HG02678 (cell line): ENCODE measurements around the gene RGS6.
A peak's percentile ranks its signal among the peaks of the same experiment; 100 is the strongest.

Experiments
- ATAC-seq: cut with Tn5 transposase; IDR thresholded peaks from one replicate; pipeline ENCODE4 v1.9.1; 2021; ENCODE audit warnings: mild to moderate bottlenecking, moderate library complexity; ENCODE audit not compliant: unreplicated experiment

Gene RGS6

GRCh38 chr14:72565917-72566316, 633.7 kb downstream of the RGS6 start:
- no peak for ATAC-seq

- no peak for ATAC-seq
These were observed 635.0 kb downstream of the RGS6 start for GRCh38 chr14:72567226-72567625.

DNA sequence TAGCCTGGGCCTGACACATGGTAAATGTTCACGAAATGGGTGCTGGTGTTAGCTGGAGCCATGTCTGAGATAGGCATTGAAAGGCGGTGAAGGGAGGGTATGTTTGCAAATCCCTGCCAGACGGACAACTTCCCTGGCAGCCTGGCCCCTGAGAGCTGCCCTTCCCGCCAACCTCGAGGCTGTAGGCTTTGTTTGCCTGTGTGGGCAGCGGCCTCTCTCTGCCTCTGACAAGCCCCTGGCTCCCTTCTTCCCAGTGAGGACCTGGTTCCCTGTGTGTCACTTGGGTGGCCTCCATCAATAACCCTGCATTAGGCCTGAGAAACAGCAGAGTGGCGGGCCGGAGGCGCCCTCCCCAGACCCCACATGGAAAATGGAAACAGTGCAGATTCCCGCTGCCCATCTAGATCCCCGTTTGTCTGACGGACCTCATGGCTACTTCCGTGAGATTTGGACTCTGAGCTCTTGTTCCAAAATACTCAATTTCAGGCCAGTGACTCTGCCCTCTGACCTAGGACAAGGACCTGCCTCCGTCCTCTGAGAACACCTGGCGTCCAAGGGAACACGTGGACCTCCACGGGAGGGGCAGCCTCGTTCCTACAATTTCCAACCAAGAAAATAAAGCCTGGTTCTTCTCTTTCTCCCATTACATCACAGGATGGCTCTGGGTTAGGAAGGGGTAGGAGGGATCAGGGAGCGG, 636.2 kb downstream of the RGS6 start:
- ATAC-seq, result no peak

DNA sequence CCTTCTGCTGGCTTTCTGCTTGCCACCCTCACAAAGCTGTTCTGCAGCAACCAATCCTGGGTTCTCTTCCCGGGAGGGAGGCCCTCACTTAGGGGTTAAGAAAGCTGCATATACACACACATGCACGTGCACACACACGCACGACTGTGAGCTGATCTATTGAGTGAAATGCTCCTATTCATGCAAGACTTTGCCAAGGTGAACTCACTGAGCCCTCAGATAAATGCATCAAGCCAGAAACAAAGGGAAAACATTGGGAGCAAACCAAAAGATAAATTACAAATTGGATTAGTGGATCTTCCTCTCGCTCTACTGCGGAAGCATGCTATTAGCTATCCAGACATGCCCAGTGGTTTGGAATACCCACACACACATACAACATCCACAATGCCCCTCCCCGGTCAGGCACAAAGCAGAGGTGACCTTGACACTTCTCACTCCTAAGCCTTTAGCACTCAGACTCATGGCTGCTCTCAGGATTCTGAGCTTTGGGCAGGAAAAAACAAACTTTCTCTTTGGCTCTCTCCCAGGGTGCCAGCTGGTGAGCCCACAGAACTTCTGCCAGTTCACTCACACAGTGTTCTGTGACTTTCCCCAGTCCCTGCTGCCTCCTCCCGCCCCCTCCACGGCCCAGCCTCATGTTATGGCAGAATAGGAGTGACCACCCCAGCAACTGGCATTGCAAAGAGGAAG, 641.6 kb downstream of the RGS6 start:
- no peak for ATAC-seq

DNA sequence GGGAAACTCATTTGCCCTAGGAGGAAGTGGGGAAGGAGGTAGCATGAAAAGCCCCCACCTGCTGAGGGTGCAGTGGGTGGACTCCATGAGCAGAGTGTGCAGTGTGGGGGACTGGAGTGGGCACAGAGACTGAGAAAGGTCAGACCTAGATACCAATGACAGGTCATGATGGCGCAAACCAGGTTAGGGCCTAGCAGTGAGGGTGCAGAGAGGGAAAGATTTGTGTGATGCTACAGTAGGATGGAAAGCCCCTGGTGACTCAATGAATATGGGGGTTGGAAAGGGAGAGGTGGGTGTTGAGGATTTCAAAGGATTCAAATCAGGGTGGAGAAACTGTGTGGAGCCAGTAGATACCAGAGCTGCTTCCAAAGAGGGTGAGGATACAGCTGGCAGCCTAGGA, 642.5 kb downstream of the RGS6 start:
- ATAC-seq, result no peak

DNA sequence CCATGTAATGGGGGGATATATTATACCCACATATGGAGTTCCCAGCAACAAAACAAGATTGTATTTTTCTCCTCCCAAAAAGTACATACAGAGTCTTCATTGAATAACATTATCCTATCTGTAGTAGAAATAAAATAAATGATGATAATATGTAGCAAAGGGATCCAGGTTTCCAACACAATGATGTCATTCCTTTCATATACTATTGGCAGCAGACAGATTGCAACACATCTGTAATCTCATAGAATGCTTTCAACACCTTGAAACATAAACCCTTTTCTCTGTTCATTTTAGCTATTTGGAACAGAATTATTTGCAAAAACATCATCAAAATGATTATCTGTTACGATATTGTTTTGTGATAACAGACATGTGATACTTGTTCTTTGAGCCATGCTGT, 644.0 kb downstream of the RGS6 start:
- no peak for ATAC-seq

DNA sequence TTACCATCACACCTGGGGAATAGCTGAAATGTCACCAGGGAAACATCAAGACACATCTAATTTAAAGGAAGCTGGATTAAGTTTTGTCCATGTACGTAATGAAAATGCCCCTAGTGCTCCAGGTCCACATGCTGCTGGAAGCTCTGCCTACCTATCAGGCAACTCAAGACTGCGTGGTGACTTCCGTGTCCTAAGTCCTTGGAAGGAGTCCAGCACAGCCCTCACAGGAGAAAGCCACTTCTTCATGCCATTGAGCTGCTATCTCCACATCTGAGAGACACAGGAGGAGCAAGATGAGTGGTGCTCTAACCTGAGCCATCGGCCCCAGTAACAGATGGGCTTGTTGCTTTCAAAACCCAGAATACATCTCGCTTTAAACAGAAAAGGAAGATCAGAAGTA, 645.3 kb downstream of the RGS6 start:
- no peak for ATAC-seq

DNA sequence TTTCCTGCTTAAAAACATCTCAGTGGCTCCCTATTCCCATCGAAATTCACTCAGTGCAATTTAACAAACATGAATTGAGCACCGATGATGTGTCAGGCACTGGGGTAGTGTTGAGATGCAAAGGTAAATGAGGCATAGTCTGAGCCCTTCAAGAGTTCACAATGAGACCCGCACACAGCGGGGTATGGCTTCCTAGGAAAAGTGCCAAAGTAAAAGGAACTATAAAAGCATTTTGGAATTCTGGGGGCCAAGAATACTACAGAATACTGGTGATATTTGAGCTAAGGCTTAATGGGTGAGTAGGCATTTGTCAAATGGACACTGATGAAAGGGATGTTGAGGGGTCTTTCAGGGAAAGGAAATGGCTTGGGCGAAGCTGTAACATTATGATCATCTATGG, 646.3 kb downstream of the RGS6 start:
- ATAC-seq, result no peak

DNA sequence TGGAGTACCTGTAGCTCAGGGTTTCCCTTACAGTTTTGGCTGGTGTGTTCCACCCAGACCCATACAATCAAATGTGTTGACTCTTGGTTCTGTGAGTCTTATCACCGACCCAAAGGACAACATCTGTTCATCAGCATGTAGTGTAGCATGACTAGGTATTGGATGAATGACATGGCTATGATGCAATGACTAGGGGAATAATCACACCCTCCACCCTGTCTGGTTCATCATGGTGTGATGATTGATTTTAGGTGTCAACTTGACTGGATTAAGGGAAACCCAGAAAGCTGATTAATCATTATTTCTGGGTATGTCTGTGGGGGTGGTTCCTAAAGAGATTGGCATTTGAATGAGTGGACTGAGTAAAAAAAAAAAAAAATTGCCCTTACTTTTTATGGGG, 650.4 kb downstream of the RGS6 start:
- no peak for ATAC-seq

- no peak for ATAC-seq
These were observed 651.4 kb downstream of the RGS6 start for GRCh38 chr14:72583316-72584272.

DNA sequence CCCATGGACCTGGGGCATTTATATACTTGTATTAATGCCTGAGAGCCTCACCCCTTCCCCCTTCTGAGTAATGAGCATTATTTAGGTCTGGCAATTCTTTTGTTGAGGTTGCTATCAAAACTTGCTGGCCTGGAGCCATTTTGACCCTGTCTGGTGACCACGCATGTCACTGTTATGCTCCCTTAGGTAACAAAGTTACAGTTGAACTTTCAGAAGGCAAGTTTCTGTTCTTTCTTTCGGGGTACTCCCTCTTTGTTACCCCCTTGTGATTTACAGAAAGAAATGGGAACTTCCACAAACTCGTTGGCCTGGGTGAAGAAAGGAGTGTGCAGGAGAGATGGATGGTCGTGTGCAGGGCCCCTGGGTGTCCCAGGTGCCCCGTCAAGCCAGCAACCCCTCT, 656.3 kb downstream of the RGS6 start:
- ATAC-seq, result no peak

GRCh38 chr14:72589652-72590051, 657.4 kb downstream of the RGS6 start:
- ATAC-seq, result no peak

- ATAC-seq, result no peak
These were observed 658.3 kb downstream of the RGS6 start for GRCh38 chr14:72590577-72590976.

DNA sequence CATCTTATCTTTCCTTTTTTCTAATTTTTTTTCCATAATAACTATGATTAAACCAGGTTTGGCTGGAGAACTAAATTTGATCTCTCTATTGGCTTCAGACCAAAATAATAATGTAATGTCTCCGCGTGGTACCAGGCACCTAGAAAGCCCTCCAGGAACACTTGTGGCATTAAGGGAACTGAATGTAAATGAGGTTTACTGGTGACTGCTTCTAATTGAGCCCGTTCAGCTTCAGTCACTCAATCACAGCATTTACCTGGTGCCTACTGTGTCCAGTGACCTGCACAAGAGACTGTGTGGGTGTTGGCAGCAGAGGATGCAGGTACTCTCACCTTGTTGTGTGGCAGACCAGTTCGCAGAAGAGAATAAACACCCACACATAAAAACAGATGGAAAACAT, 659.2 kb downstream of the RGS6 start:
- ATAC-seq, result no peak

- ATAC-seq, result peak; percentile 81
These were observed 662.1 kb downstream of the RGS6 start for GRCh38 chr14:72594099-72594901.

DNA sequence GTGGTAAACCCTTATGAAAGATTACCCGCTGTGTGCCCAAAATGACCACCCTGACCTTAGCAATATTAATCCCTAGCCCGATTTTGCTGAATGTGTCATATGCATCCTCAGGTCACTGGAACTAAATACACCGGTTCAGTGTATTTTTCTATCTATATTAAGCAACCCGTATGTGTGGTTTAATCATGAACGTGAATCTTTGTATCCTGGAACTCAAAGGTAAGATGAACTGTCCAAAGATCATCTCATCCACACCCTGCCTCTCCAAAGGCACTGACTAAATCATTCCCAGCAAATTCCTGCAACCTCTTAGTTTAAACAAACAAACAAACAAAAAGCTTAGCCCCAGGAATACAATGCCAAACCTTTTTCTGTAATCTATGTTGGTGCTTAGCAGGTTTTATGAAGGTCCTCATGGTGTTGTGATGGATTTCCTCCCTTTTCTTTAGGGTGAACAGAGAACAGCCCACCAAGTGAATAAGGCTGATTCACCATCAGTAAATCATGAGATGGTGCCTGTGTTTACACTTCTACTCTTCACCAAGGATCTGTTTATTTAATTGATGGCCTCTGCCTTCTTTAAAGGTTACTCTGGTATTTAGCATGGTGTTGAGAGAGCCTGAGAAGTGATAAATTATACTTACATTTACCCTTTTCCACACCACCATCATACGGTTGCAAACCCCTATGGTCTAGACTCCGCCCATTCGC, 663.1 kb downstream of the RGS6 start:
- no peak for ATAC-seq

GRCh38 chr14:72597252-72598233, 665.3 kb downstream of the RGS6 start:
- peak; percentile 41 for ATAC-seq

- ATAC-seq, result peak; percentile 55
These were observed 666.1 kb downstream of the RGS6 start for GRCh38 chr14:72598306-72598705.
